B cell (primary cell): ENCODE results near the gene EXOC3. TPM values are rescaled to one million over a fixed set of nuclear protein-coding genes. Genes with fewer than 3 reads are reported as not detected.
"Not testable (repeated sequence)": the region's sequence is repeated elsewhere in the genome, so short reads cannot be mapped to it uniquely, and the experiment has no call there.

ENCODE experiments used
- ATAC-seq: fragments of 200-7000 bp; cut with Tn5 transposase; one replicate; pipeline ENCODE4 v1.10.0; 2021; ENCODE audit warnings: low read depth, mild to moderate bottlenecking, moderate number of reproducible peaks, moderate library complexity
- CTCF ChIA-PET: fragments of 350-600 bp; sonication (Branson Sonifier 250); formaldehyde crosslinking; loops from one replicate; lab custom pipeline; 2021; ENCODE audit warnings: antibody characterized with exemption, inconsistent platforms; lab: Charles Lee
- POLR2A ChIA-PET: fragments of 350-600 bp; sonication (Branson Sonifier 250); formaldehyde crosslinking; loops from one replicate; lab custom pipeline; 2021; ENCODE audit warnings: antibody characterized with exemption; lab: Charles Lee
- DNase-seq: peaks from one replicate; pipeline ENCODE4 v3.0.0; 2013
- H2AFZ ChIP-seq: 2 replicates; pipeline ENCODE4 v1.6.1; 2012; ENCODE audit warnings: mild to moderate bottlenecking, low read depth, low read length; ENCODE audit not compliant: insufficient read depth, poor library complexity, severe bottlenecking
- H3K27ac ChIP-seq, 2 donors: 1 replicate in 1 of 2; 2 replicates in 1 of 2; pipeline ENCODE4 v1.5.1; 2012 to 2013; ENCODE audit warnings: low read length in 2 of 2, mild to moderate bottlenecking in 2 of 2, moderate library complexity in 1 of 2
- H3K27me3 ChIP-seq, 4 experiments: fragments of 200-600 bp in 1 of 4; sonication (generic) in 1 of 4; replicated peaks in 1 of 4; 1 replicate in 2 of 4; 2 replicates in 2 of 4; pipeline versions ENCODE4 v1.6.1 to v1.7.0; 2013 to 2016; ENCODE audit warnings: low read length in 3 of 4, mild to moderate bottlenecking in 2 of 4, mixed read lengths in 1 of 4, moderate library complexity in 1 of 4; ENCODE audit not compliant: insufficient read depth in 4 of 4, control insufficient read depth in 3 of 4; ENCODE audit errors: control extremely low read depth in 1 of 4
- H3K36me3 ChIP-seq, 2 experiments: replicated peaks in 1 of 2; 1 replicate in 1 of 2; 2 replicates in 1 of 2; pipeline versions ENCODE4 v1.6.1 to v1.7.1; 2013; ENCODE audit warnings: low read length in 1 of 2; ENCODE audit not compliant: insufficient read depth in 2 of 2, control insufficient read depth in 1 of 2; ENCODE audit errors: control extremely low read depth in 1 of 2, extremely low read depth in 1 of 2
- H3K4me1 ChIP-seq, 2 donors: fragments of 200-600 bp in 1 of 2; sonication (generic) in 1 of 2; 1 replicate in 1 of 2; 2 replicates in 1 of 2; pipeline versions ENCODE4 v1.5.1 to v1.6.1; 2013 to 2017; ENCODE audit warnings: low read length in 2 of 2; ENCODE audit not compliant: control insufficient read depth in 2 of 2, insufficient read depth in 2 of 2
- H3K4me2 ChIP-seq: replicated peaks from 2 replicates; pipeline ENCODE3; 2012; ENCODE audit warnings: mild to moderate bottlenecking, low read depth, low read length; ENCODE audit not compliant: poor library complexity, severe bottlenecking
- H3K4me3 ChIP-seq, 5 experiments: fragments of 200-600 bp in 1 of 5; sonication (generic) in 1 of 5; 1 replicate in 3 of 5; 2 replicates in 2 of 5; pipeline versions ENCODE4 v1.5.1 to v1.7.0; 2011 to 2016; ENCODE audit warnings: low read length in 4 of 5, mild to moderate bottlenecking in 4 of 5, low read depth in 2 of 5, control low read depth in 1 of 5, moderate library complexity in 1 of 5; ENCODE audit not compliant: insufficient read depth in 1 of 5; ENCODE audit errors: control extremely low read depth in 1 of 5, extremely low read depth in 1 of 5
- H3K79me2 ChIP-seq: fragments of 200-600 bp; sonication (generic); one replicate; pipeline ENCODE4 v1.6.0; 2016; ENCODE audit warnings: low read length; ENCODE audit not compliant: control insufficient read depth, insufficient read depth
- H3K9ac ChIP-seq: fragments of 200-600 bp; sonication (generic); 2 replicates; pipeline ENCODE4 v1.6.1; 2017; ENCODE audit warnings: mild to moderate bottlenecking, low read length, moderate library complexity
- H3K9me3 ChIP-seq, 3 donors: one replicate each; pipeline versions ENCODE4 v1.6.1 to v1.7.1; 2013; ENCODE audit warnings: low read length in 2 of 3; ENCODE audit not compliant: control insufficient read depth in 2 of 3, insufficient read depth in 1 of 3; ENCODE audit errors: control extremely low read depth in 1 of 3
- H4K20me1 ChIP-seq: 2 replicates; pipeline ENCODE4 v1.6.0; 2012; ENCODE audit warnings: mild to moderate bottlenecking, low read length; ENCODE audit not compliant: insufficient read depth, control insufficient read depth, poor library complexity, severe bottlenecking
- H3K27ac Mint-ChIP-seq: one replicate; pipeline ENCODE4 v1.8.0; 2021; ENCODE audit warnings: mixed read lengths
- H3K27me3 Mint-ChIP-seq: one replicate; pipeline ENCODE4 v1.8.0; 2021; ENCODE audit warnings: mixed read lengths
- H3K4me1 Mint-ChIP-seq: one replicate; pipeline ENCODE4 v1.8.0; 2021; ENCODE audit warnings: mixed read lengths
- H3K4me3 Mint-ChIP-seq: one replicate; pipeline ENCODE4 v1.8.0; 2021; ENCODE audit warnings: mixed read lengths
- H3K9me3 Mint-ChIP-seq: one replicate; pipeline ENCODE4 v1.8.0; 2022; ENCODE audit warnings: mixed read lengths; ENCODE audit not compliant: insufficient read depth
- CTCF ChIP-seq: fragments of 200-600 bp; IDR thresholded peaks from one replicate; pipeline ENCODE4 v1.8.0; 2022; ENCODE audit warnings: antibody characterized with exemption, mild to moderate bottlenecking
- EZH2 ChIP-seq: IDR thresholded peaks from 2 replicates; pipeline ENCODE4 v1.6.1; 2012; ENCODE audit warnings: borderline replicate concordance, low read depth, mild to moderate bottlenecking, moderate library complexity, low read length; ENCODE audit not compliant: insufficient read depth, poor library complexity, severe bottlenecking
- WGBS: methylation state at CpG from one replicate; pipeline ENCODE4 v1.1.5; 2013; ENCODE audit warnings: missing lambda C conversion rate; ENCODE audit not compliant: insufficient coverage; 5-methylcytosine and 5-hydroxymethylcytosine counted together
- intact Hi-C: fragments of 100-400 bp; cut with micrococcal nuclease; formaldehyde crosslinking; loops from one replicate; pipeline ENCODE4 v1.10.0; 2022
- polyA plus RNA-seq: library from polyadenylated mRNA; depleted of rRNA; stranded (reverse); fragments of >200 nt; gene quantifications from 2 replicates; pipeline ENCODE4 v1.2.3, GENCODE V29; 2012
- total RNA-seq, 2 donors: library from RNA; stranded (reverse); fragments of 120-200 nt in 1 of 2; gene quantifications; 1 replicate in 1 of 2; 2 replicates in 1 of 2; pipeline versions ENCODE4 v1.2.3 to v1.2.4, GENCODE V29; 2013 to 2022

EXOC3 gene
- total and polyA plus RNA-seq, 2 donors (not counting 1 experiment from before 2014, with no cell fraction given): 44.0 to 97.1 TPM

DNA sequence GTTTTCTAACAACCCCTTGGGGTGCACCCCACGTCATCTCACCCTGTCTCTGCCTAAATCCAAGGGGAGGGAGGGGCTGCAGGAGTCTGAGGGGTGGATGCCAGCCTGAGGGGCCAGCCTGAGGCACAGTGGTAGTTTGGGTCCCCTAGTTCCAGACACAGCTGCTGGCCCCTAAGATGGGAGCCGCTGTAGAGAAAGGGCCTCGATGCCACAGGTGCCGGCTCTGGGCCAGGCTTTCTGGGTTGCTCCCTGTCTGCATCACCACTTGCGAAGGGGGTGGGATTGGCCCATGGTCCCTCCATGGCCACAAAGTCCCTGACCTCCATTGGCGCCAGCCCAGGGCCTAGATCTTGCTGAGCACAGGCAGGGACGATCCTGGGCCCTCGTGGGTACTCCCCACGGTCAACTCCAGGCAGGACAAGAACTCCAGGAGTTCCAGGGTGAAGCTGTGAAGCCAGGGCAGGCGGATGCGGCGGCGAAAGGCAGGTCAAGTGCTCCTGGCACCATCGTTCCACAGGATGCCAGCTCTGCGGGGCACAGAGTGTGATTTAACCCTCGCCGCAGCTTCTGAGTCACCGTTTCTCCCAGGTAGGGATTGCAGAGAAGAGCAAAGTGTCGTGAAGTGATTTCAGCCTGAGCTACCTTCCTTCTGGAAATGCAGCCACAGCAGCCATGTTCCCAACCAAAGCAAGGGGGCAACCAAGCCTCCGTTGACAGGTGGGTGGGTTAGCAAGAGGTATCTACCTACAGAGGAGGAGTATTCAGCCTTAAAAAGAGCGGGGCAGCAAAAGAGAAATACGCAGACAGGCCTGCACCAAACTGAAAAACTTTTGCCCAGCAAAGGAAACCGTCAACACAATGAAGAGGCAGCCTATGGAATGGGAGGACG, 41.6 kb upstream of the EXOC3 start:
- H3K9ac ChIP-seq: no peak overlapping the region
- no peak overlapping the region for H3K4me3 ChIP-seq
- ChIA-PET POLR2A (no interaction called here), CTCF (interaction anchor here (0.7 kb wide), 1 partner anchor 576 kb away, joined by 3 read pairs; no protein-coding TSS in a partner anchor)
- no peak for TF ChIP-seq EZH2
- no peak for TF ChIP-seq CTCF
- intact Hi-C loops: no loop called here
- no peaks in the 10 kb centered on the region for H3K36me3 ChIP-seq
- no peaks in the 10 kb centered on the region for H3K79me2 ChIP-seq
- peak overlapping the region; percentile 26 for H3K4me3 Mint-ChIP-seq
- H3K4me2 ChIP-seq: no peak overlapping the region
- peaks cover 0 to 24% (median 11%) of the 10 kb centered on the region in 4 experiments for H3K27me3 ChIP-seq
- peaks cover 34% of the 10 kb centered on the region for H3K27me3 Mint-ChIP-seq
- H3K9me3 Mint-ChIP-seq: no peaks in the 10 kb centered on the region
- H2AFZ ChIP-seq: no peak overlapping the region
- peak overlapping the region; percentile 46 for H3K27ac Mint-ChIP-seq
- no peak for ATAC-seq
- H3K4me1 Mint-ChIP-seq: peaks cover 45% of the 10 kb centered on the region
- 94% methylated on average over 19 of the region's 24 CpGs for WGBS
- H3K27ac ChIP-seq: no peak overlapping the region
- no peaks in the 10 kb centered on the region for H4K20me1 ChIP-seq
- DNase-seq: no peak
- H3K4me1 ChIP-seq: peaks cover 36 to 37% of the 10 kb centered on the region in 2 donors
- H3K9me3 ChIP-seq: peaks cover 0 to 19% (median 0%) of the 10 kb centered on the region in 3 donors

DNA sequence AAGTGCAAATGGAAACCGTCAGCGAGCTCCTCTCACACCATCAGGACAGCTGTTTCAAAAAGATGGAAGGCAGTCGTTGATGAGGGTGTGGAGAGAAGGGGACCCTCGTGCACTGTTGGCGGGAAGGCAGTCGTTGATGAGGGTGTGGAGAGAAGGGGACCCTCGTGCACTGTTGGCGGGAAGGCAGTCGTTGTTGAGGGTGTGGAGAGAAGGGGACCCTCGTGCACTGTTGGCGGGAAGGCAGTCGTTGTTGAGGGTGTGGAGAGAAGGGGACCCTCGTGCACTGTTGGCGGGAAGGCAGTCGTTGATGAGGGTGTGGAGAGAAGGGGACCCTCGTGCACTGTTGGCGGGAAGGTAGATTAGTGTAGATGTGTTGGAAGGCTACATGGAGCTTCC, 40.8 kb upstream of the EXOC3 start:
- H3K79me2 ChIP-seq, POLR2A ChIA-PET, DNase-seq, H3K36me3 ChIP-seq, ATAC-seq, H3K9ac ChIP-seq, H3K9me3 Mint-ChIP-seq, H3K27ac ChIP-seq, H4K20me1 ChIP-seq, intact Hi-C loops, H3K27ac Mint-ChIP-seq, H3K4me3 ChIP-seq, H2AFZ ChIP-seq: not testable (repeated sequence)
- Histone ChIP-seq H3K4me2 (peak overlapping the region; percentile 59), H3K9me3 (peaks cover 0 to 19% (median 0%) of the 10 kb centered on the region in 3 donors), H3K27me3 (peaks cover 0 to 24% (median 11%) of the 10 kb centered on the region in 4 experiments), H3K4me1 (peaks cover 36 to 37% of the 10 kb centered on the region in 2 donors)
- Mint-ChIP-seq H3K4me1 (peaks cover 45% of the 10 kb centered on the region), H3K27me3 (peaks cover 42% of the 10 kb centered on the region), H3K4me3 (peak overlapping the region; percentile 65)
- CTCF ChIA-PET: interaction anchor here (0.7 kb wide), 1 partner anchor 575 kb away, joined by 3 read pairs; no protein-coding TSS in a partner anchor
- WGBS: 96% methylated on average over 13 of the region's 17 CpGs
